ENCODE data around the gene ACAN. TPM values are rescaled to one million over a fixed set of nuclear protein-coding genes. Genes with fewer than 3 reads are reported as not detected.
A peak's percentile ranks its signal among the peaks of the same experiment; 100 is the strongest.

The ACAN gene
- total RNA-seq, 1 donor from 2014 or later: 176 TPM

- Mint-ChIP-seq H3K9me3 (ENCODE audit: low read depth) (no peaks in the 10 kb centered on the region), H3K4me1 (ENCODE audit: low read depth) (peaks cover 53% of the 10 kb centered on the region), H3K27ac (ENCODE audit: unreplicated experiment) (peak overlapping the region; percentile 82), H3K36me3 (ENCODE audit: low read depth) (peaks cover 3% of the 10 kb centered on the region), H3K4me3 (ENCODE audit: unreplicated experiment) (peak overlapping the region; percentile 31), H3K27me3 (ENCODE audit: low read depth) (no peaks in the 10 kb centered on the region)
- no peak for DNase-seq (ENCODE audit: low spot score)
- no peak for TF ChIP-seq CTCF (IDR thresholded peaks at IDR 0.05)
Observed at GRCh38 chr15:88896333-88897033, 93.2 kb downstream of the ACAN start.

GRCh38 chr15:88897142-88897455 is 93.9 kb downstream of the ACAN start:
- Mint-ChIP-seq H3K9me3 (ENCODE audit: low read depth) (no peaks in the 10 kb centered on the region), H3K36me3 (ENCODE audit: low read depth) (peaks cover 7% of the 10 kb centered on the region), H3K27ac (ENCODE audit: unreplicated experiment) (peak overlapping the region; percentile 82), H3K27me3 (ENCODE audit: low read depth) (no peaks in the 10 kb centered on the region), H3K4me1 (ENCODE audit: low read depth) (peaks cover 59% of the 10 kb centered on the region), H3K4me3 (ENCODE audit: unreplicated experiment) (no peak overlapping the region)
- DNase-seq (ENCODE audit: low spot score): no peak
- no peak for TF ChIP-seq CTCF (IDR thresholded peaks at IDR 0.05)

- H3K4me1 Mint-ChIP-seq (ENCODE audit: low read depth): peaks cover 60% of the 10 kb centered on the region
- H3K9me3 Mint-ChIP-seq (ENCODE audit: low read depth): no peaks in the 10 kb centered on the region
- peak overlapping the region; percentile 91 for H3K27ac Mint-ChIP-seq (ENCODE audit: unreplicated experiment)
- no peaks in the 10 kb centered on the region for H3K27me3 Mint-ChIP-seq (ENCODE audit: low read depth)
- TF ChIP-seq CTCF (IDR thresholded peaks at IDR 0.05): peak; percentile 83
- peaks cover 10% of the 10 kb centered on the region for H3K36me3 Mint-ChIP-seq (ENCODE audit: low read depth)
- H3K4me3 Mint-ChIP-seq (ENCODE audit: unreplicated experiment): peak overlapping the region; percentile 15
- no peak for DNase-seq (ENCODE audit: low spot score)
Observed at GRCh38 chr15:88897456-88898194, 94.4 kb downstream of the ACAN start.

GRCh38 chr15:88898736-88899135 is 95.5 kb downstream of the ACAN start:
- no peak for TF ChIP-seq CTCF (IDR thresholded peaks at IDR 0.05)
- H3K4me3 Mint-ChIP-seq (ENCODE audit: unreplicated experiment): no peak overlapping the region
- H3K9me3 Mint-ChIP-seq (ENCODE audit: low read depth): no peaks in the 10 kb centered on the region
- H3K36me3 Mint-ChIP-seq (ENCODE audit: low read depth): peaks cover 12% of the 10 kb centered on the region
- H3K4me1 Mint-ChIP-seq (ENCODE audit: low read depth): peaks cover 60% of the 10 kb centered on the region
- H3K27me3 Mint-ChIP-seq (ENCODE audit: low read depth): no peaks in the 10 kb centered on the region
- no peak for DNase-seq (ENCODE audit: low spot score)
- H3K27ac Mint-ChIP-seq (ENCODE audit: unreplicated experiment): peak overlapping the region; percentile 73

GRCh38 chr15:88899251-88899650 is 96.0 kb downstream of the ACAN start:
- Mint-ChIP-seq H3K36me3 (ENCODE audit: low read depth) (peaks cover 12% of the 10 kb centered on the region), H3K4me1 (ENCODE audit: low read depth) (peaks cover 55% of the 10 kb centered on the region), H3K27me3 (ENCODE audit: low read depth) (no peaks in the 10 kb centered on the region), H3K4me3 (ENCODE audit: unreplicated experiment) (no peak overlapping the region), H3K9me3 (ENCODE audit: low read depth) (no peaks in the 10 kb centered on the region), H3K27ac (ENCODE audit: unreplicated experiment) (peak overlapping the region; percentile 49)
- no peak for TF ChIP-seq CTCF (IDR thresholded peaks at IDR 0.05)
- DNase-seq (ENCODE audit: low spot score): no peak
